B cell (primary cell): ENCODE data around the gene CCDC136.

ENCODE experiments used
- CTCF ChIP-seq: fragments of 200-600 bp; IDR thresholded peaks from one replicate; pipeline ENCODE4 v1.8.0; 2022; ENCODE audit warnings: antibody characterized with exemption, mild to moderate bottlenecking
- EZH2 ChIP-seq: IDR thresholded peaks from 2 replicates; pipeline ENCODE4 v1.6.1; 2012; ENCODE audit warnings: borderline replicate concordance, low read depth, mild to moderate bottlenecking, moderate library complexity, low read length; ENCODE audit not compliant: insufficient read depth, poor library complexity, severe bottlenecking

- TF ChIP-seq CTCF (no peak), EZH2 (no peak)
These were observed 73.5 kb downstream of the CCDC136 start for GRCh38 chr7:128865303-128865702.
